Measurements from ENCODE around the gene HMMR.
"Not testable (repeated sequence)": the region's sequence is repeated elsewhere in the genome, so short reads cannot be mapped to it uniquely, and the experiment has no call there.

The HMMR gene

DNA sequence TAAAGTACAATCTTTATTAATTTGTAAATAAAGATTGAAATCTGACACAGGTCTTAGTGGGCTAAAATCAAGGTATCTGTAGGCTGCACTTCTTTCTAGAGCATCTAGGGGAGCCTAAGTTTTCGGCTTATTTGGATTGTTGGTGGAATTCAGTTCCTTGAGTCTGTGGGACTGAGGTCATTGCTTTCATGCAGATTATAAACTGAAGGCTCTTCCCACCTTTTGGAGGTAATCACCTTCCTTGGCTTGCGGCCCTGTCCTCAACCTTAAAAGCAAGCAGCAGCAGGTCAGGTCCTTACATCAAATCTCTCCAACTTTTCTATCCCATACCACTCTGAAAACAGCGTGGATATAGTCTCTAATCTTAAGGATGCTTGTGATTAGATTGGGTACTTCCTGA is 70.8 kb downstream of the HMMR start:
- TF ChIP-seq, protein P1, sequence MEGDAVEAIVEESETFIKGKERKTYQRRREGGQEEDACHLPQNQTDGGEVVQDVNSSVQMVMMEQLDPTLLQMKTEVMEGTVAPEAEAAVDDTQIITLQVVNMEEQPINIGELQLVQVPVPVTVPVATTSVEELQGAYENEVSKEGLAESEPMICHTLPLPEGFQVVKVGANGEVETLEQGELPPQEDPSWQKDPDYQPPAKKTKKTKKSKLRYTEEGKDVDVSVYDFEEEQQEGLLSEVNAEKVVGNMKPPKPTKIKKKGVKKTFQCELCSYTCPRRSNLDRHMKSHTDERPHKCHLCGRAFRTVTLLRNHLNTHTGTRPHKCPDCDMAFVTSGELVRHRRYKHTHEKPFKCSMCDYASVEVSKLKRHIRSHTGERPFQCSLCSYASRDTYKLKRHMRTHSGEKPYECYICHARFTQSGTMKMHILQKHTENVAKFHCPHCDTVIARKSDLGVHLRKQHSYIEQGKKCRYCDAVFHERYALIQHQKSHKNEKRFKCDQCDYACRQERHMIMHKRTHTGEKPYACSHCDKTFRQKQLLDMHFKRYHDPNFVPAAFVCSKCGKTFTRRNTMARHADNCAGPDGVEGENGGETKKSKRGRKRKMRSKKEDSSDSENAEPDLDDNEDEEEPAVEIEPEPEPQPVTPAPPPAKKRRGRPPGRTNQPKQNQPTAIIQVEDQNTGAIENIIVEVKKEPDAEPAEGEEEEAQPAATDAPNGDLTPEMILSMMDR (conservative IDR thresholded peaks at IDR 0.05; ENCODE audit: low read depth, low read length): no peak
- no peak for DNase-seq (ENCODE audit: low read depth)
- H3K4me3 ChIP-seq (ENCODE audit: low read depth, low read length): no peak overlapping the region

DNA sequence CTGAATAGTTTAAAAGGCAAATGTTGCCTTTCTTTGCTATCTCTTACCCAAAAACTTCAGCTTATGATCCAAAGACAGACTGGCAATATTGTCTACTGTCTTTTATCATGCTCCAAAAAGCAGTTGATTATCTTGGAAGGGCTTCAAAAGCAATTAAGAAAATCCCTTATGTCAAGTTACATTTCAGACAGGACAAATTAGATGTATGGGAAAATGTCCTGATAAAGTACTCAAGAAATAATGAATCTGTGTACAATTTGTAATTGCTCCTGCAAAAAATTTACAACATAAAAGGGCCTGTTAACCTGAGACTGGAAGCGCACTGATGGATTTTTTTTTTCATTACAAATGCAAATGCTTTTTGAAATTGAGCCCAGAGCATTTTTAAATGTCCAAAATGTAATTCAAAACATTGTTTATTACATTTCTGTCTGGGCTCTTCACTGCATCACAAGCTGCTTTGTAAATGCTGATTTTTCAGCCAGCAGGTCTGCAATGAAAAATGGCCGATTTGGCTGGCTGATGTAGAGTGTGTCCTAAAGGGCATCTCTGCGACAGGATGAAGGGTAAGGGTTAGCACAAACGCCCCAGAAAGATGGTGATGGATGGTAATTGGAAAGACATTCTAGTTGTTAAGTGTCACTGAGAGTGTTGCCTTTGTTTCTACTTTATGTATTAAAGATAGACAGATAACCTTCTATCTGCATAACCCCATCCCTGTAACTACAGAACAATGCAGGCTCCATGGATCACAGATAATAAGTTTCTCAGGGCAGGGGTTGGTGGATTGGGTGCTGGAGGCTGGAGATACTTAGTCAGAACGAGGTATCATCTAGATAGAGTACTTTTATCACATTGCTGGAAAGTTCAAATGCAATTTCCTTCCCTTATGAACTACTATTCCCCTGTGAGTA is 72.0 kb downstream of the HMMR start:
- H3K4me3 ChIP-seq (ENCODE audit: low read depth, low read length): no peak overlapping the region
- TF ChIP-seq, protein P1 (conservative IDR thresholded peaks at IDR 0.05; ENCODE audit: low read depth, low read length): no peak
- DNase-seq (ENCODE audit: low read depth): no peak

DNA sequence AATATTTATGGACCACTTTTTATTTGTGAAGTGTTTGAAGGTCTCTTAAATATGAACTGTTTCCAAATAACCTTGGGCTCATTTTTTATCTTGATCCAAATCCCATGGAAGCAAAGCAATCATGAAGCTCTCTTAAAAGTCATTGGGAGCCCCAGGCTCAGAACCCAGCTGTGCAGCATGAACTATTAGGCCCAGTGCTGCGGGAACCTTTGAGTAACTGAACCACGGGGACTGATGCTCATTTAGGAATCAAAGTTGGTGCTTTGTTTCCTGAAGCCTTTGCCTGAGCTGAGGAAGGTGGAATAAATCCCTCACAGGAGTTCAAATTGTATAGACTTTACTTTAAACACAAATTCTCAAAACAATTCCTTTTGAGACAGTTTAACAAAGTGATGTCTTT is 72.8 kb downstream of the HMMR start:
- no peak for DNase-seq (ENCODE audit: low read depth)
- H3K4me3 ChIP-seq (ENCODE audit: low read depth, low read length): no peak overlapping the region
- TF ChIP-seq, protein P1 (conservative IDR thresholded peaks at IDR 0.05; ENCODE audit: low read depth, low read length): no peak

DNA sequence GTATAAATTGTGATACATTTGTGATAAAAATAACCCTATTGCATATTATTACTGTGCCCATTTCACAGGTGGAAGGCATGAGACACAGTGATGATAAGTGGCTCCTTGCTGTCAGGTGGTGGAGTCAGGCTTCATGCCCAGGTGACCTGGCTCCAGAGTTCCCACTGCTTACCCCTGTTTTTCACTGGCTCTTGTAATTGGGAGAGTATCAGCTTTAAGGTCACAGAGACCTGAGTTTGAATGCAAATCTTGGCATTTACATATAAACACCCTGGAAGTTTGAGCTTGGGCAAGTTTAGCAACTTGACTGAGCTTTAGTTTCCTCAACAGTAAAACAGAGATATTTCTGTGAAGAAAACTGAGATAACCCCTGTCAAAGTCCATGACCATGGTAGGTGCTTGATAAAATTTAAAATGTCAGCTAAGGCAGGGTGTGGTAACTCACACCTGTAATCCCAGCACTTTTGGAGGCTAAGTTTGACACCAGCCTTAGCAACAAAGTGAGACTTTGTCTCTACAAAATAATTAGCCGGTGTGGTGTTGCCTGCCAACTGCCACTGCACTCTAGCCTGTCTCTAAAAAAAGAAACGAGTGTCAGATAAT is 74.2 kb downstream of the HMMR start:
- TF ChIP-seq, protein P1 (conservative IDR thresholded peaks at IDR 0.05; ENCODE audit: low read depth, low read length): no peak
- no peak for DNase-seq (ENCODE audit: low read depth)
- H3K4me3 ChIP-seq (ENCODE audit: low read depth, low read length): no peak overlapping the region

DNA sequence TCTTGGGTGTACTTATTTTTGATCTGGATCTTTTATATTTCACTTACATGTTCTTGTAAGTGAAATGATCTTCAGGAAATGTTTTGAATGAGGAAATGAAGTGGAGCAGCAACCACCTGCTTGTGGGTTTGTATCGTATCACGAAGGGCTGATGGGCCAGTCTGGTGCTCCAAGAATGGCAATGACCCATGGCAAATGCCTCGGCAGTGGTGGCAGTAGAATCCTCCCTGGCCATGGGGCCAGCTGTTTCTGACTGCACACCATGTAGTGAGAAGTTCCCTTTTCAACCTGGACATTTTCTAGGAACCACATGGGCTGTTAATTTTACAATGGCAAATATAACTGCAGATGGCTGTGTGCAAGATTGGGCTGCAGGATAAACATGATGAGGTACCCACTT is 74.9 kb downstream of the HMMR start:
- TF ChIP-seq, protein P1 (conservative IDR thresholded peaks at IDR 0.05; ENCODE audit: low read depth, low read length): no peak
- no peak for DNase-seq (ENCODE audit: low read depth)
- no peak overlapping the region for H3K4me3 ChIP-seq (ENCODE audit: low read depth, low read length)

DNA sequence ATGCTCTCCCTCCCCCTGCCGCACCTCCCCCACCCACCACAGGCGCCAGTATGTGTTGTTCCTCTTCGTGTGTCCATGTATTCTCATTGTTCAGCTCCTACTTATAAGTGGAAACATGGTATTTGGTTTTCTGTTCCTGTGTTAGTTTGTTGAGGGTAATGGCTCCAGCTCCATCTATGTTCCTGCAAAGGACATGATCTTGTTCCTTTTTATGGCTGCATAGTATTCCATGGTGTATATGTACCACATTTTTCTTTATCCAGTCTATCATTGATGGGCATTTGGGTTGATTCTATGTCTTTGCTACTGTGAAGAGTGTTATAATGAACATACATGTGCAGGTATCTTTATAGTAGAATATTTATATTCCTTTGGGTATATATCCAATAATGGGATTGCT is 76.0 kb downstream of the HMMR start:
- not testable (repeated sequence) for H3K4me3 ChIP-seq (ENCODE audit: low read depth, low read length); DNase-seq (ENCODE audit: low read depth)

DNA sequence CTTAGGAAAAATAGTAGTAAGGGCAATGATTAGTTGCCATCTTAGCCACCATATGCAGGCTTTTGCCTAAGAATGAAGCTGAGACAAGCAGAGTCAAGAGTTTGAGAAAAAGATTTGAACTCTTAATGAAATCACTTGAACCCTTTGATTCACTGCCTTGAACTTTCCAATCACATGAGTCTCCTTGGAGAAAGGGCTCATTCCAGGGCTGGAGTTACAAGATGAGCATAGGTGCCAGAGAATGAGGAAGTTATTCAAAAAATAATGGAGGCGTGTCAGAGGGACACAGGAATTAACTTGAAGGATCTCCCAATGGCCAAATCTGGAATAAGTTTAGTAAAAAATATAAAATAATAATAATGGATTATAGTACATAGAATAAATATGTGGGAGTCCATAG is 80.3 kb downstream of the HMMR start:
- TF ChIP-seq, protein P1 (conservative IDR thresholded peaks at IDR 0.05; ENCODE audit: low read depth, low read length): no peak
- no peak overlapping the region for H3K4me3 ChIP-seq (ENCODE audit: low read depth, low read length)
- no peak for DNase-seq (ENCODE audit: low read depth)

Data from choroid plexus epithelial cell (primary cell).